HG03571 (cell line): ENCODE results near the gene PRDX2.
"Not testable (repeated sequence)": the region's sequence is repeated elsewhere in the genome, so short reads cannot be mapped to it uniquely, and the experiment has no call there.

Experiments used
- ATAC-seq: cut with Tn5 transposase; IDR thresholded peaks from one replicate; pipeline ENCODE4 v1.9.1; 2021; ENCODE audit not compliant: unreplicated experiment

The PRDX2 gene

GRCh38 chr19:12801466-12802266 is at the start of gene PRDX2, which contains the start of gene THSD8:
TSS of gene PRDX2 (minus strand) at chr19:12801800. CDS start at chr19:12801261, 539 bp downstream.
TSS of gene THSD8 (plus strand) at chr19:12802069. CDS start at chr19:12802072, 3 bp downstream.
- ATAC-seq = no peak

DNA sequence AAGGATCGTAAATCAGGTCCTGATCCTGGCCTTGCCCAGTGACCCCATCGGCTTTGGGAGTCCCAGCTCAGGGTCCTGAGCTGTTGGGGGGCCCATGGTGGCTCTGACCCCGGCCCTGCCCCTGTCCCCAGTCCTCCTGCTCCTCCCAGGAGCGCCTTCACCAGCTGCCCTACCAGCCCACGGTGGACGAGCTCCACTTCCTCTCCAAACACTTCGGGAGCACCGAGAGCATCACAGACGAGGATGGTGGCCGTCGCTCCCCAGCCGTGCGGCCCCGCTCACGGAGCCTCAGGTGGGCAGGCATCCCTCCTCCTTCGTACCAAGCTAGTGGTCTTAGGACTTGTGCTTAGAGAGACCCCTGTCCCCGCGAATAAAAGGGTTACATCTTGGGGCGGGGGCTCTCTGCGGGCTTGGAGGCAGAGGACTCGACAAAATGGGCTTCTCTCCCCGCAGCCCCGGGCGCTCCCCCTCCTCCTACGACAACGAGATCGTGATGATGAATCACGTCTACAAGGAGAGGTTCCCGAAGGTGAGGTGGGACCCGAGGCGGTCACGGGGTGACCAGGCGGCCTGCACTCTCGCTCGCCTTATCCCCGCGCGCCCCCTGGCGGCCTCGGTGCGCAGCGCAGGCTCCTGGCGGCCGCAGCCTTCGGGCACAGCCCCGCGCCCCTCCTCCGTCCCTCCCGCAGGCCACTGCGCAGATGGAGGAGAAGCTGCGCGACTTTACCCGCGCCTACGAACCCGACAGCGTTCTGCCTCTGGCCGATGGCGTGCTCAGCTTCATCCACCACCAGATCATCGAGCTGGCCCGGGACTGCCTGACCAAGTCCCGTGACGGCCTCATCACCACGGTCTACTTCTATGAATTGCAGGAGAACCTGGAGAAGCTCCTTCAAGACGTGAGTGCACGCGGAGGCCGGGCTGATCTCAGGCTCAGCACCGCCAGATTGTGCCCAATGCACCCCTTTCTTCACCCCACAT is 45.8 kb upstream of the PRDX2 start:
- no peak for ATAC-seq

- not testable (repeated sequence) for ATAC-seq
Observed at GRCh38 chr19:12846613-12847012, 45.0 kb upstream of the PRDX2 start.

DNA sequence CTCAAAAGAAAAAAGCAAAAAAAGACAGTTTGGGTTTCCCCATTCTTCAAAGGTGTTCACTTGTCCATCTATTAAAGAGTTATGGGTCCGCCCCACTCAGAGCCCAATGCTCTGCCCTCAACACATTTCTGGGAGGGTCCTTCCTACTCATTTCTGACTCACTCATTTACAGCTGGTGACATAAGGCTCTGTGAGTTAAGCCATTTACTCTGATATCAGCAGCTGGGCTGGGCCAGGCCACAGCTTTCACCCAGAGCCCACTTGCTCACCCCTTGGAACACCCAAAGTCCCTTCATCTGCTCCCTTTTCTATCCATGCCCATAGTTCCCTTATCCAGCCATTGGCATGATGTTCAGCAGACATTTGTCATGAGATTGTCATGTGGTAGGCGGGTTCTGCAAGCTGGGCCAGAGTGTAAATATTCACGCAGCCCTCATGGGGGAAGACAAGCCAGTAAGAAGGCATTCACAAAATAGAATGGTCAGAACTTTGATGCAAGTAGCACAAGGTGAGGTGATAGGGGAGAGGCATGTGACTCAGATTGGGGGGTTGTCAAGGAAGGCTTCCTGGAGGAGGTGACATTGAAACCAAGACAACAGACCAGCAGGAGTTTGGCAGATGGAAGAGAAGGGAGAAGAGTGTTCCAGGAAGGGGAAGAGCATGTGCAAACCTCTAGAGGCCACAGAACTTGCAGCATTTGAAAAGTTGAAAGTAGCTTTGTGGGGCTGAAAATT is 42.6 kb upstream of the PRDX2 start:
- ATAC-seq = no peak

GRCh38 chr19:12843328-12843727 is 41.7 kb upstream of the PRDX2 start:
- ATAC-seq = no peak

DNA sequence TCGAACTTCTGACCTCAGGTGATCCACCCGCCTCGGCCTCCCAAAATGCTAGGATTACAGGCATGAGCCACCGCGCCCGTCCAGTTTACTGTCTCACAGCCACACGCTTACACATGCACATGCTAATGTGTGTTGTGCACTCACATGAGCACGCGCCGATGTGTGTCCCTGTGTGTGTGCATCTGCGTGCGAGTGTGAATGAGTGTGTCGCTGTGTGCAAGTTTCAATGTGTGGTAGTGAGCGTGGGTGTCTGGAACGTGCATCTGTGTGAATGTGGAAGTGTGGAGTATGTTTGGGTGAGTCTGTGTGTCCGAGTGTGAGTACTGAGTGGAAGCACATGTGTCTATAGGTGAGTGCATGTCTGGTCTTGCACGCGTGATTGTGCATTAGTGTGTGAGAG is 40.9 kb upstream of the PRDX2 start:
- no peak for ATAC-seq

GRCh38 chr19:12841094-12841493 is 39.5 kb upstream of the PRDX2 start:
- no peak for ATAC-seq

DNA sequence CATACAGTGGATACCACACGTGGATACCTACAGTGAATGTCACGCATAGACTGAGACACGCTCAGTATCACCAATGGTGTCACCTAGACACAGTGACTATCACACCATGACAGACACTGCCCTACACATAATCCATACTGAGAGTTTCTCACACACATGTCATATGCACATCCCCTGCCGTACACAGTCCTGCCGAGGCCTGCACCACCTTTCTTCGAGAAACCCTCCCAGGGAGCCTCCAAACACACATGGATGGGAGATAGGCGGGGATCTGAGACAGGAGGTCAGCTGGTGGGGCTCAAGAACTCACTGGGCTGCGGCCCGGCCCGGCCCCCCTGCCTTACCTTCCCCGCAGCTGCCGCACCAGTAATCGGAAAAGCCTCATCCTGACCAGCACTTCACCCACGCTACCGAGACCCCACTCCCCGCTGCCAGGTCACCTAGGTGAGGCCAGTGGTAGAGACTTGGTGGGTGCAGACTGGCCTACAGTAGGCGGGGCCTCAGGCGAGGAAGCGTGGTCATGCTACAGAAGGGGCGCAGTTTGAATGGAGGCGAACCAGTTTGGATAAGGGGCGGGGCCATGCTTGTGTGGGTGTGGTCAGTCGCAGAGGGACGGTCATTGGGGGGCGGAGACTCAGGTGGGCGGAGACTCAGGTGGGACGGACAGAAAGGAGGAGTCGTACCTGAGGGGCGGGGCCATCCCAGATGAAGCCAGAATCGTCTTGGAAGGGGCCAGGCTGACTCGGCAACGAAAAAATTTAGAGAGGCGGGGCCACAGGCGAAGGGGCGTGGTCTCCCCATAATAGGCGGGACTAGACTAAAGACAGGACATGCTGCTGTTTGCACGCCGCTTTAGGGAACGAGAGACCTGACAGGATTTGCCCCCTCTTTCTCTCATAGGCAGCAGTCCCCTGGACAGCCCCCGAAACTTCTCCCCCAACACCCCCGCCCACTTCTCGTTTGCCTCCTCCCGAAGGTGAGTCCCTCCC is 38.8 kb upstream of the PRDX2 start:
- no peak for ATAC-seq

DNA sequence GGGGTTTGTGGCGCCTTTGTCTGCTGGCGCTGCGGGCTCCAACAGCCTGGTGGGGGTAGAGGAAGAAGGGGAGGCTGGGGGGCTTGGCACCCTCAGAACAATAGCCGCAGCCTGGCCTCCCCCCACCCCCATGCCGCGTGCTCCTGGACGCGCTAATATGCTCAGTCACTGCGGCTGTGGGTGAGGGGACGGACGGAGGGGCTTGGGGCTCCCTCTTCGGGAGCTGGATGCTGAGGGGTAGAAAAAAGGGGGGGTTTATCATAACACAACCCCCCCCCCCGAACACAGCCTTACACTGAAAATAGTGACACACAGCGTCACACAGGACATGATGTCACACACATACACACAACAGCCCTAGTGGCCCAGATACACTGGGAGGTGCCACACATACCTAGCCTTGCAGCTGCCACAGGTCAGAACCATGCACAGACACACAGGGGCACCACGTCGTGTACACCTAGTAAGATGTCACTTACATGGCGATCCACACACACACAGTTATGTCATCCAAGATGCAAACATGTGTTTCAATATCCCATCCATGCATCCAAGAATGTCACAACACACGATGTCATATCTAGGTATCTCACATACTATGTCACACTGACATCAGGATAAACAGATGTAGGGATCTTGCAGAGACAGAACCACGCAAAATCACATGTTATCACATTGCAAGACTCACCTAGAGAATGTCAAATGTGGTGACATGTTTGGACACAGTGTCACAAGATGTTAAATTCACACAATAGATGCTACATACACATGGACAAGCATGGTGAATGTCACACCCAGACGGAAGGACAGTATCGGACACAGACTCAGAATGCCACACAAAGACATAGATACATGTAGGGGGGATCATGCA is 37.5 kb upstream of the PRDX2 start:
- no peak for ATAC-seq

DNA sequence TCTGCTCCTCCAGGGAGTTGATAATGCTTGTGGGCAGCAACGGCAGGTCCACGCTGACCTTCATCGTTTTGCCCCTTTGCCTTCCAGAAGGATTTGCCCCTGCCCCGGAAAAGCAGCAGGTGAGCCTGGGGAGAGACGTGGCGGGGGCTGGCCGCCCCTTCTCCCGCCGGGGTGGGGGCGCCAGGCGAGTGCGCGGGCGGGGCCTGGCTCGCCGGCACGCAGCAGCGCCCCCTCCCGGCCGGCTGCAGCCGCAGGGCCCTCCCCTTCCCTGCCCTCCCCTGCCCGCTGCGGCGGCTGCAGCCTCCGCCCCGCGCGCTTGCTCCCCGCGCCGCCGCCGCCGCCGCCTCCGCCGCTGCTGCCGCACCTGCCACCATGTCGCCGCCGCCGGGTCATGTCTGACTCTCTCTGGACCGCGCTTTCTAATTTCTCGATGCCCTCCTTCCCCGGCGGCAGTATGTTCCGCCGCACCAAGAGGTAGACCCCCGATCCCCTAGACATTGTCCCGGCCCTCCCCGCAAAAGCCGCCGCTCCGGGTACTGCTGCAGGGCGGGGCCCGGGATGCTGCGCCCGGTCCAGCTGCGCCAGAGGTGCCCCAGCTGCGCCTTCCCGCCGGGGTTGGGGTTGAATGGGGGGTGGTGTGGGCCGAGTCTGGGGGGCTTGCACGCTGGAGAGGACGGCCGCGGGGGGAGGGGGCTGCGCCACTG is 36.7 kb upstream of the PRDX2 start, which contains the start of gene MAST1:
Gene MAST1 (plus strand): TSS at position 334 of the 704 bp plus-strand sequence. CDS start 58 bp downstream, at position 392.
- ATAC-seq = no peak

DNA sequence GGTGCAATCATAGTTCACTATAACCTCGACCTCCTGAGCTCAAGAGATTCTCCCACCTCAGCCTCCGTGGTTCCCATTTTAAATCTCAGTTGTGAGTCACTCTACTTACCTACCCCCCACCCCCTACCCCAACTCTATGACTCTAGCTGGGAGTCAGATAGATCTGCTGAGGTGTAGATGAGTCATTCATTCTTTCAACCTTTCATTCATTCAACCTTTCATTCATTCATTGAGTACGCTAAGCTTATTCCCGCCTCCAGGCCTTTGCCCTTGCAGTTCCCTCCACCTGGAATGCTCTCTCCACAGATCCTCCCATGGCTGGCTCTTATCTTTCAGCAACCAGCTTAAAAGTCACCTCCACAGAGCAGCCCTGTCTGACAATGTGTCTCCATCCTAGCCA is 35.6 kb upstream of the PRDX2 start:
- no peak for ATAC-seq

DNA sequence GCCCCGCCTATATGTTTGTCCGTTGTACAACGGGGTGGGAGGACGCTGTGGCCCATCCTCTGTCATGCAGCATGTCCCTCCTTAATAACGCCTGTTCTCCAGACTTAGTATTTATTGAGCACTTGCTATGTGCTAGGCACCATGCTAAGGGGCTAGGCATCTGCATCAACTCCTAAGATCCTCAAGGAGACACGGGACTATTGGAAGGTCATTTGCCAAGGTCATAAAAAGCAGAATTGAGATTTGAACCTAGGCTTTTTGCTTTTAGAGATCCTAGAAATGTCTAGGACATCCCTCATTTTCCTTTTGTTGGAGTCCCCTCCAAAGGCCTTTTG is 34.9 kb upstream of the PRDX2 start:
- ATAC-seq = no peak

GRCh38 chr19:12834976-12835757 is 33.6 kb upstream of the PRDX2 start:
- no peak for ATAC-seq

DNA sequence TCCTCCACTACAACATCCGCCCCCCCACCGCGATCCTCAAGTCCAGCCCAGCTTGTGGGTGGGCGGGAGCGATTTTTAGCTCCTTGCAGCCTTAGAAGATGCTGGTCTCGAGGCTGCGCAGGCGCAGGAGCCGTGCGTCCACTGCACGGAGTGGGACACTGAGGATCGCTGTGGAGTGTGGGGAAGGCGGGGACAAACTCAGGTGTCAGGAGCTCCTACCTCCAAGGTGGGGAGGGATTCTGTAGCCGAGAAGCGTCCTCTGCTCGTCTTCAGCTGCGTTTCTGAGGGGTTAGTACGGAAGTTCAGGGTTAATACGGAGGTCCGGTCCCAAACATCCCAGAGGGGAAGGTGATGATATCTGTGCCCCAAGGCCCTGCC is 33.0 kb upstream of the PRDX2 start, which contains the start of gene RTBDN:
Gene RTBDN (minus strand): TSS at position 14 of the 378 bp plus-strand sequence. CDS start 4,600 bp downstream, outside the sequence.
- no peak for ATAC-seq

- ATAC-seq = no peak
Observed at GRCh38 chr19:12833738-12834565, 32.4 kb upstream of the PRDX2 start.

DNA sequence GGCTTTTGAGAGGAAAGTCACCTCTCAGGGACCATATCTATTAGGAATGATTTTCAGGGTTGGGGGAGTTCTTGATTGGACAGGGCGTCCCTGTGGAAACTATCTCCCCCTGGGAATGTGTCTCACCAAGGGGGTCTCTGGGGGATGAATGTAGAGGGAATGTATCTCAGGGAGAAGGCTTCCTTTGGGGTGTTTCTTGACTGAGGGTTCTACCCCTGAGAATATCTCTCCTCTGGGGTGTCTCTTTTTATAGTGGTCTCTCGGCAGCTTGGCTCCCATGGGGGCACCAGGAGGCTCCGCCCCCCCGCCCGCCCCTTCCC is 31.8 kb upstream of the PRDX2 start:
- no peak for ATAC-seq

- no peak for ATAC-seq
Observed at GRCh38 chr19:12828494-12828893, 26.9 kb upstream of the PRDX2 start.
